Measurements from ENCODE around the gene ZCCHC13.
"Not testable (repeated sequence)": the region's sequence is repeated elsewhere in the genome, so short reads cannot be mapped to it uniquely, and the experiment has no call there.

Gene ZCCHC13

GRCh38 chrX:74304016-74304415 lies at the start of gene ZCCHC13:
ZCCHC13 (plus strand) TSS chrX:74304180; CDS start chrX:74304267, 87 bp downstream.
- TF ChIP-seq CTCF (conservative IDR thresholded peaks at IDR 0.05; ENCODE audit: low read depth, low read length): no peak
- H3K4me3 ChIP-seq (ENCODE audit: low read depth, low read length): no peak within 1 kb of the TSS
- no peak for DNase-seq (ENCODE audit: low read depth)

- not testable (repeated sequence) for DNase-seq (ENCODE audit: low read depth); H3K4me3 ChIP-seq (ENCODE audit: low read depth, low read length)
These were observed 45.9 kb upstream of the ZCCHC13 start for GRCh38 chrX:74258111-74258510.

GRCh38 chrX:74259885-74260491 lies 44.0 kb upstream of the ZCCHC13 start:
- no peak for DNase-seq (ENCODE audit: low read depth)
- no peak for TF ChIP-seq CTCF (conservative IDR thresholded peaks at IDR 0.05; ENCODE audit: low read depth, low read length)
- no peak overlapping the region for H3K4me3 ChIP-seq (ENCODE audit: low read depth, low read length)

GRCh38 chrX:74262452-74263209 lies 41.3 kb upstream of the ZCCHC13 start:
- no peak for TF ChIP-seq CTCF (conservative IDR thresholded peaks at IDR 0.05; ENCODE audit: low read depth, low read length)
- no peak for DNase-seq (ENCODE audit: low read depth)
- H3K4me3 ChIP-seq (ENCODE audit: low read depth, low read length): no peak overlapping the region

- H3K4me3 ChIP-seq (ENCODE audit: low read depth, low read length): no peak overlapping the region
- DNase-seq (ENCODE audit: low read depth): no peak
- no peak for TF ChIP-seq CTCF (conservative IDR thresholded peaks at IDR 0.05; ENCODE audit: low read depth, low read length)
These were observed 33.6 kb upstream of the ZCCHC13 start for GRCh38 chrX:74270393-74270792.

- no peak for DNase-seq (ENCODE audit: low read depth)
- H3K4me3 ChIP-seq (ENCODE audit: low read depth, low read length): no peak overlapping the region
- TF ChIP-seq CTCF (conservative IDR thresholded peaks at IDR 0.05; ENCODE audit: low read depth, low read length): no peak
These were observed 31.8 kb upstream of the ZCCHC13 start for GRCh38 chrX:74272230-74272629.

- no peak overlapping the region for H3K4me3 ChIP-seq (ENCODE audit: low read depth, low read length)
- no peak for DNase-seq (ENCODE audit: low read depth)
- no peak for TF ChIP-seq CTCF (conservative IDR thresholded peaks at IDR 0.05; ENCODE audit: low read depth, low read length)
These were observed 29.5 kb upstream of the ZCCHC13 start for GRCh38 chrX:74274516-74274915.
